GM23338 (cell line): Measurements from ENCODE around the gene FUT8.

ENCODE experiments used
- CREB1 ChIP-seq: fragments of 250-450 bp; sonication (Bioruptor Pico); IDR thresholded peaks from 2 replicates; pipeline ENCODE4 v1.5.0; 2020; ENCODE audit warnings: low read depth, mild to moderate bottlenecking, moderate library complexity
- CTCF ChIP-seq, 2 experiments: fragments of 200-600 bp in 1 of 2; sonication (generic) in 1 of 2; conservative IDR thresholded peaks; 2 replicates each; pipeline versions ENCODE4 v1.5.1 to v1.6.1; 2016 to 2017; ENCODE audit warnings: antibody characterized with exemption in 2 of 2, low read depth in 2 of 2, mild to moderate bottlenecking in 2 of 2, moderate library complexity in 1 of 2
- EZH2 ChIP-seq: fragments of 200-600 bp; sonication (generic); IDR thresholded peaks from one replicate; pipeline ENCODE4 v1.8.0; 2017; ENCODE audit warnings: antibody characterized with exemption, mild to moderate bottlenecking, low read depth; ENCODE audit not compliant: unreplicated experiment
- EZH2phosphoT487 ChIP-seq: fragments of 200-600 bp; sonication (generic); IDR thresholded peaks from one replicate; pipeline ENCODE4 v1.8.1; 2018; ENCODE audit warnings: antibody characterized with exemption; ENCODE audit not compliant: unreplicated experiment

GRCh38 chr14:65491274-65491673 lies 78.7 kb downstream of the FUT8 start:
- TF ChIP-seq EZH2 (no peak), CREB1 (no peak), CTCF (conservative IDR thresholded peaks at IDR 0.05; ENCODE audit: low read depth in 2 of 2) (no peak), EZH2phosphoT487 (no peak)
